Stomach smooth muscle (tissue), 2 donors: ENCODE measurements around the gene MROH2A.

Experiments
- H3K27ac ChIP-seq: one replicate; pipeline ENCODE4 v1.7.0; 2013; ENCODE audit warnings: mild to moderate bottlenecking, low read length, inconsistent platforms
- H3K27me3 ChIP-seq, 2 donors: one replicate each; pipeline ENCODE4 v1.7.0; 2013; ENCODE audit warnings: low read length in 2 of 2; ENCODE audit not compliant: insufficient read depth in 2 of 2, control insufficient read depth in 1 of 2
- H3K36me3 ChIP-seq, 2 donors: one replicate each; pipeline ENCODE4 v1.7.0; 2013; ENCODE audit warnings: low read length in 2 of 2; ENCODE audit not compliant: control insufficient read depth in 2 of 2, insufficient read depth in 2 of 2
- H3K4me1 ChIP-seq: one replicate; pipeline ENCODE4 v1.7.0; 2013; ENCODE audit warnings: low read length; ENCODE audit not compliant: control insufficient read depth, insufficient read depth
- H3K4me3 ChIP-seq, 2 donors: one replicate each; pipeline ENCODE4 v1.7.0; 2013; ENCODE audit warnings: low read length in 2 of 2
- H3K9ac ChIP-seq, 2 donors: one replicate each; pipeline ENCODE4 v1.7.0; 2013; ENCODE audit warnings: low read length in 2 of 2, mild to moderate bottlenecking in 1 of 2
- H3K9me3 ChIP-seq, 2 donors: one replicate each; pipeline ENCODE4 v1.7.0; 2013; ENCODE audit warnings: low read length in 2 of 2; ENCODE audit not compliant: control insufficient read depth in 2 of 2
- donor health status: healthy.
- donor health status: Pancreatic carcinoma.

MROH2A gene

DNA sequence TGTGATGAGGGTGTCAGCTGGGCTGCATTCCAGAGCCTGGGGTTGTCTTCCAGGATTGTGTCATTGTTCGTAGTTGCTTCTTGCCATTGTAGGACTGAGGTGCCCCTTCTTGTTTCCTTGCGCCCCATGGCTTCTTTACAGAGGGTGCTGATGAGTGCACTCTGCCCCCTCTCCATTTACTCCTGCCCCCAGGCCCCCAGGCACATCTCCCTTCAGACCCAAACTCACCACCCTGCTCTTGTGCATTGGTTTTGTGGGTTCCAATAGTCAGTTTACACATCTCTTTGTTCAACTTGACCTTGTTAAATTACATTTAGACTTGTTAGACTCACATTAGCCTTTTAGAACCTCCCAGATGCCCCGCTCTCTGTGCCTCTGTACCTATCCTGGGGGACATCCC is 43.1 kb downstream of the MROH2A start:
- H3K9me3 ChIP-seq: no peaks in the 10 kb centered on the region
- H3K27ac ChIP-seq: no peak overlapping the region
- no peaks in the 10 kb centered on the region for H3K4me1 ChIP-seq
- no peak overlapping the region for H3K9ac ChIP-seq
- H3K27me3 ChIP-seq: peaks cover 0 to 2% of the 10 kb centered on the region in 2 donors
- H3K4me3 ChIP-seq: no peak overlapping the region
- no peaks in the 10 kb centered on the region for H3K36me3 ChIP-seq

DNA sequence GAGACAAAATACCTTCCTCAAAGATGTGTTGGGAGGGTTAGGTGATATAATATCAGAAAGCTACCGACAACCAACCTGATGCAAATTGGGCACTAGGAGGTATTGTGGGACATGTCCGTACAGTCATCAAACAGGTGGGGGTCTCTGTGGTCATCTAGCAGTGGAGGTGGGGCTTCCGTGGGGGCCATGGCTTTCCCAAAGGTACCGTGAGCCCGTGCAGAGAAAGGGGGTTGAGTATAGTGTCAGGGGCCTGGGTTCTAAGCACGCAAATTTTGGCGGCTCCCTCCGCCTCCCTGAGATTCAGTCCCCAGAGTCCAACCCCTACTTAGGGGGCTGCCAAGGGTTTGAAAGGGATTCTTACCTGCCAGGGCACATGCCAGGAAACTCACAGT is 43.6 kb downstream of the MROH2A start:
- Histone ChIP-seq H3K9ac (no peak overlapping the region), H3K27ac (no peak overlapping the region), H3K4me1 (no peaks in the 10 kb centered on the region), H3K9me3 (no peaks in the 10 kb centered on the region), H3K4me3 (no peak overlapping the region), H3K27me3 (peaks cover 0 to 2% of the 10 kb centered on the region in 2 donors), H3K36me3 (no peaks in the 10 kb centered on the region)

DNA sequence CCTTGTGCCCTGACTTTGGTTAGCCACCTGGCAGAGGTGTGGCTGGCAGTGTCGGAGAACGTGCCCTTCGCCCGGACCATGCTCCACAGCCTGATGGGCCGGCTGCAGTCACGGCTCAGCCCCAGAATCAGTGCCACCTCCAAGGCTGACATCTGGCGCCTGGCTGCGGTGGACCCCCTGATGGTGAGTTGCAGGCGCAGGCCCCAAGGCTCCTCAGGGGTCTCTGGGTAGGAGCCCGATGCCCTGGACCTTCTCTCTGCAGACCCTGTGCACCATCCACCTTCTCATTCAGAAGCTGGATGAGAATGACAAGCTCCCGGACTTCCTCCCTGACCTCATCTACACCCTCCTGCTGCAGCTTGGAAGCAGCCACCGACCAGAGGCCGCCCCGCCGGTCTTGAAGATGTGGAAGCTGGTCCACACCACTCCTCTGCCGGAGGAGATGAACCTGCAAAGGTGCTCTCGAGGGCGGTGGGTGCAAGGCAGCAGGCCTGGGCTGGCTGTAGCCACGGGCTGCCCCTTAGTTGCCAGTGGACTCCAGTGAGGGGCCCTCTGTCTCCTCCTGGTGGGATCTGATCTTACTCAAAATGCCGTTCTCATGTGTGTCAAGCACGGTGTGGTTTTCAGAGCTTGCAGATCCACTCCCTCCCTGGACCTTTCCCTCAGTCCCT is 44.1 kb downstream of the MROH2A start:
- Histone ChIP-seq H3K27ac (no peak overlapping the region), H3K27me3 (peaks cover 0 to 2% of the 10 kb centered on the region in 2 donors), H3K4me3 (no peak overlapping the region)

DNA sequence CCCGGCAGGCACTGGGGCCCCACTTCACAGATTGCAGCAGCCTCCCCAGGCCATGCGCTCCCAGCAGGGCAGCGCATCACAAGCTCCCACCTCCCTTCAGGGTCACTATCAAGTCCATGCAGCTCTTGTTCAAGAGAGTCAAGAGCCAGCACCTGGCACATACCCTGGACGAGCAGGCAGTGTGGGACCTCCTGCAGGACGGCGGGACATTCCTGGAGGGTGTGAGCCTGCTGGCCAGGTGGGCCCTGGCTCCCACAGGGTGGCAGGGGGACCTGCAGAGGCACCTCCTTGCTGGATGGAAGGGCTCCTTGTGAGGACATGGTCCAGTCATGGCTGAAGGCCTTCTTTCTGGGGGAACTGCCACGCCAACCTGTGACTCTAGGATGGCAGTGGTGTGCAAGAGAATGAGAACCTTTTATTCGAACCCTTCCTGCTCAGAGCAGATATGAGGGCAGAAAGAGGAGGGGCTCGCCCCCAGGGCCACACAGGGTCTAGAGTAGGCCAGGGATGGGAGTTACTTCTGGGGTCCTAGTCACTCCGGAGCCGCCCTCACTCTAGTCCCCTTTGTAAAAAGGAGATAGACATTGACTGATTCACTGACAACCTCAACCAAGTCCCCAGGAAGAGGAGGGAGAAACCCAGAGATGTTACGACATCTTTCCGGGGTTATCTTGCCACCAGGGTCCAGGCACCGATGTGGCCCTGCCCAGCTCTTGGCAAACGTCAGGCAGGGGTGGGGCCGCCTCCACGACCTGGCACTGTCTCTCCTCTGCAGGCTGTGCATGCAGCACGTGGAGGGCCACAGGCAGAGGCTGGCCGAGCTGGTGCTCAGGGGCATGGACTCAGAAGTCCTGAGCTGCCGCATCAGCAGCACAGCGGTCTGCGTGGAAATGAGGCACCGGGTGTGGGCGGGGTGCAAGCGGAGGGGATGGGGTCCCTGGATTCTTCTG is 44.9 kb downstream of the MROH2A start:
- no peak overlapping the region for H3K27ac ChIP-seq

More for the DNA sequence above, 44.1 kb downstream of the MROH2A start:
- Histone ChIP-seq H3K9me3 (no peaks in the 10 kb centered on the region), H3K36me3 (no peaks in the 10 kb centered on the region), H3K9ac (no peak overlapping the region), H3K4me1 (no peaks in the 10 kb centered on the region)

DNA sequence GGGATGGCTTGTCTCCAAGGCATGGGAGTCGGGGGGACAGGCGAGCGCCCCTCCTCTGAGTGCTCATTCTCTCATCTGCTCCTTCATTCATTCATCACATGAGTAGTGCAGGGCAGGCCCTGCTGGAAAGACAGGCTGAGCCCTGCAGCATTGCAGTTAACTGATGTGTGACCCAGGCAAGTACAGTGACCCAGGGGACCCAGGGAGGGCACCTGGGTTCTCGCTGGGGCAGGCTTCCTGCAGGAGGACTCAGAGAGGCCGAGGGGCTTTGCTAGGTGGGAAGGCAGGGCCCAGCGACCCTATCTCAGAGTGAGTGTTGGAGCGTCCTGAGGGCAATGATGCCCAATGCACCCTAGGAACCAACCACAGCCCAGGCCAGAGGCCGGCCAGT is 45.6 kb downstream of the MROH2A start:
- Histone ChIP-seq H3K36me3 (no peaks in the 10 kb centered on the region), H3K4me3 (no peak overlapping the region), H3K27me3 (peaks cover 0 to 2% of the 10 kb centered on the region in 2 donors), H3K9ac (no peak overlapping the region), H3K27ac (no peak overlapping the region), H3K9me3 (no peaks in the 10 kb centered on the region), H3K4me1 (no peaks in the 10 kb centered on the region)

More for the DNA sequence above, 44.9 kb downstream of the MROH2A start:
- H3K9ac ChIP-seq: no peak overlapping the region
- no peak overlapping the region for H3K4me3 ChIP-seq
- no peaks in the 10 kb centered on the region for H3K4me1 ChIP-seq
- H3K36me3 ChIP-seq: no peaks in the 10 kb centered on the region
- H3K27me3 ChIP-seq: peaks cover 0 to 2% of the 10 kb centered on the region in 2 donors
- H3K9me3 ChIP-seq: no peaks in the 10 kb centered on the region

DNA sequence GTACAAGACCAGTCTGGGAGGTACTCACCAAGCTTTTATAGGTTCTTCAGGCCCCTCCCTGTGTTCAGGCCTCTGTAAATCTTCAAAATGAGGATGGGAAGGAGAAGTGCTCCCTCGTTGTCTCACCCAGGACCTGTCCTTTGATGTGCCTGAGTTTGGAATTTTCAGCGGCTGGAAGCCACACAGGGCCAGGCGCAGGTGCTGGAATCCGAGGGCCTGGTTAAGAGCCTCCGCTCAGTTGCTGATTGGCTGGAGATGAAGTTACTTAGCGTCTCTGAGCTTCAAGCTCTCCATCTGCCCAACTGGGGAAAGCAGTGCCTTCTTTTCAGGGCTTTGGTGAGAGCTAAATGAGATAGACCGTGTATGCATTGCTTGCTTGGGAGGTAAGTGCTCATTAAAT is 46.2 kb downstream of the MROH2A start:
- H3K4me1 ChIP-seq: no peaks in the 10 kb centered on the region
- peaks cover 0 to 2% of the 10 kb centered on the region in 2 donors for H3K27me3 ChIP-seq
- no peaks in the 10 kb centered on the region for H3K36me3 ChIP-seq
- H3K9me3 ChIP-seq: no peaks in the 10 kb centered on the region
- no peak overlapping the region for H3K4me3 ChIP-seq
- H3K9ac ChIP-seq: no peak overlapping the region
- H3K27ac ChIP-seq: no peak overlapping the region

DNA sequence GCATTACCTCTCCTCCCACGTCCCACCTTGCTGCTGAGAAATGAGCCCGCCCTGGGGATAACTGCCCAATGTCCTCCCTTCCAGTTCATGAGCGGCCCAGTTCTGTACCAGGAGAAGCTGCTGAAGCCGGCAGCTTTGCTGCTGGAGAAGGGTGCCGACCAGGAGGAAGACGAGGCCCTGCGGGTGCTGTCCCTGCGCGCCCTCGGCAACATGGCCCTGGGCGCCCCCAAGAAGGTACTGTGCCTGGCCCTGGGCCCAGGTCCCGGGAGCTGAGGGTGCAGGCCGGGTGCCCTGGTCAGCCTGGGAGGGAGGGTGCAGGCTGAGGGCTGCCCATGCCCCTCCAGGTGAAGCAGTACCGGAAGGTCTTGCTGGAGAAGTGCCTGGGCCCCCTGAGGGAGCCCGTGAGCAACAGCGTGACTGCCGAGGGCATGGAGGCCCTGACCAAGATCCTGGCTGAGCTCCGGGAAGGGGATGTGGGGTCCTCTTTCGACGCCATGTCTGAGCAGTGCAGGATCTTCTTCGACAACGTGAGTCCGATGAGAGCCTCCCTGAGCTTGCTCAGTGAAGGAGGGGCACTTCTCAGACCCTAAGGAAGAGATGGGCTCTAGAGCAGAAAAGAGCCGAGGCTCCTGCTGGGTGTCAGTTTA is 50.5 kb downstream of the MROH2A start:
- no peak overlapping the region for H3K27ac ChIP-seq
- no peak overlapping the region for H3K9ac ChIP-seq
- no peaks in the 10 kb centered on the region for H3K36me3 ChIP-seq
- H3K9me3 ChIP-seq: no peaks in the 10 kb centered on the region
- peaks cover 8% of the 10 kb centered on the region for H3K4me1 ChIP-seq
- no peaks in the 10 kb centered on the region for H3K27me3 ChIP-seq
- H3K4me3 ChIP-seq: no peak overlapping the region

DNA sequence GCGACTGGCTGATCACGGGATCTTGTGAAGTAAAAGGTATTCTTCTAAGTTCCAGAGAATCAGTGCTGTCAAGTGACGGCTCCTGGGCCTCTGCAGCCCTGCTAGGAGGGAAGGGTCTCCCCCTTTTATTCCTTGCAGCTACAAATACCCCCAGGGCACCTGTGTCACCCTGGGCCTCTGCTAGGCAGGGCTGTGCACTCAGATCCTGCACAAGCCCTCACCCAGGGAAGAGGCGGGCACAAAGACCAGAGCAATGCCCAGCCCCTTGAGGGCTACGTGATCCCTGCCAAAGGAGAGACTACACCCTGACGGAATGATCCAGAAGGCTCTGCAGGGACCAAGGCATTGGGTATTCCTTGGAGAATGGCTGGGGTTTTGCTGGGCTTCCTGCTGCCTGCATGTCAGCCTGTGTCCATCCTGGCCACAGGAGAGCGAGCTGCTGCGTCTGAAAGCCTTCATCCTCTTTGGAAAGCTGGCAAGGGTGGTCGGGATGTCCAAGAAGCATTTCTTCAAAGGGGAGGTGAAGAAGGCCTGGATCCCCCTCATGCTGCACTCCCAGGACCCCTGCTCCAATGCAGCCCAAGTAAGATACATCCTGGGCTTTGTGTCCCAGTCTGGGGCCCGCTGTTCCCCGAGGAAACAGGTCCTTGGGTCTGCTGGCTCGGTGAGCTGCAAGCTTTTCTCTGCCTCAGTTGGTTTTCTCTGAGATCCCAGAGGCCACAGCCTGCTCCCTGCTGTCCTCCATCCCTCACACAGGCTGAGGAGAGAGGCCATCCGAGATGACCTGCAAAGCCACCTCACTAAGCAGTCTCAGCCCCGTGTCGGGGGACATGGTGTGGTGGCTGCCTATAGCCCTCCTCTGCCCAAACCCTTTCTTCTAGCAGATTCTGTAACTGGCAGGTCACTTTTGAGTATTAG is 51.3 kb downstream of the MROH2A start:
- no peaks in the 10 kb centered on the region for H3K36me3 ChIP-seq
- no peak overlapping the region for H3K9ac ChIP-seq
- no peak overlapping the region for H3K27ac ChIP-seq
- no peak overlapping the region for H3K4me3 ChIP-seq
- H3K27me3 ChIP-seq: no peaks in the 10 kb centered on the region
- no peaks in the 10 kb centered on the region for H3K9me3 ChIP-seq
- H3K4me1 ChIP-seq: peaks cover 10% of the 10 kb centered on the region

DNA sequence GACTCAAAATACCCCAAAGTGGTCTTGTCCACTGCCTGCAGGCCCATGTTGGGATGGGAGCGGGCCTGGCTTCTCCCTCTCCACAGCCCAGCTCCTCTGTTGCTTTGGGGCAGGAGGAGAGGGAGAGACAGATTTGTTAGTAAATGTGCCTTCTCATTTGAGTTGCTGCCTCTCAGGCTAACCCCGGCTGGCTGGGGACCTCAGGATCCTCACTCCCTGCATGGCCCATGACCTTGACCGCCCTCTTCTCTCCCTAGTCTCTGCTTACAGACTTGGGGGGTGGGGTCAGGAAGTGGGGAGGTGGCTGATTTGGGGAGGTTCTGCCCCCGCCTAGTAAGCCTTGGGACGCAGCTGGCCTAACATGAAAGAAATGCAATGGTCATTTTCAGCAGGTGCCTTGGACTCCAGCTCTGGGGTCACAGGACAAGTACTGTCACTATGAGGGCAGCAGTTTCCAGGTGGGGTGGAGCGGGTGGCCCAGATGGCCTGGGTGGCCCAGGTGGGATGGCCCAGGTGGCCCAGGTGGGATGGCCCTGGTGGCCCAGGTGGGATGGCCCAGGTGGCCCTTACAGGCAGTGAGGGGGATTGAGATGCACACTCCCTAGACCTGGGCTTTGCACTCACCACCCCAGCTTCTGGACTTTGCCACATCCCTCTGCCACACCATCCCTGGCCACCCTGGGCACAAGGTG is 52.1 kb downstream of the MROH2A start:
- H3K9ac ChIP-seq: no peak overlapping the region
- H3K36me3 ChIP-seq: no peaks in the 10 kb centered on the region
- no peak overlapping the region for H3K27ac ChIP-seq
- H3K27me3 ChIP-seq: no peaks in the 10 kb centered on the region
- no peak overlapping the region for H3K4me3 ChIP-seq
- peaks cover 10% of the 10 kb centered on the region for H3K4me1 ChIP-seq
- H3K9me3 ChIP-seq: no peaks in the 10 kb centered on the region
